GM23248 (cell line): ENCODE data around the gene LMO2. TPM values are rescaled to one million over a fixed set of nuclear protein-coding genes. Genes with fewer than 3 reads are reported as not detected.

Experiments
- DNase-seq: peaks from one replicate; pipeline ENCODE4 v3.0.0-alpha.2; 2015
- H2AFZ ChIP-seq: fragments of 200-600 bp; sonication (generic); 2 replicates; pipeline ENCODE4 v1.6.1; 2016; ENCODE audit warnings: antibody characterized with exemption
- H3F3A ChIP-seq: fragments of 200-600 bp; sonication (generic); 2 replicates; pipeline ENCODE4 v1.6.1; 2016; ENCODE audit warnings: mild to moderate bottlenecking, antibody characterized with exemption, mixed run types; ENCODE audit not compliant: insufficient read depth
- H3K27ac ChIP-seq: fragments of 200-600 bp; sonication (generic); 2 replicates; pipeline ENCODE4 v1.5.1; 2016; ENCODE audit warnings: mild to moderate bottlenecking
- H3K27me3 ChIP-seq: fragments of 200-600 bp; sonication (generic); replicated peaks from 2 replicates; pipeline ENCODE4 v1.6.1; 2016; ENCODE audit warnings: mild to moderate bottlenecking; ENCODE audit not compliant: insufficient read depth
- H3K36me3 ChIP-seq: fragments of 200-600 bp; sonication (generic); 2 replicates; pipeline ENCODE4 v1.6.1; 2016; ENCODE audit warnings: low read depth, mild to moderate bottlenecking
- H3K4me1 ChIP-seq: fragments of 200-600 bp; sonication (generic); 2 replicates; pipeline ENCODE4 v1.6.1; 2016; ENCODE audit warnings: mild to moderate bottlenecking; ENCODE audit not compliant: insufficient read depth
- H3K4me2 ChIP-seq: fragments of 200-600 bp; sonication (generic); one replicate; pipeline ENCODE4 v1.6.1; 2016; ENCODE audit warnings: mild to moderate bottlenecking; ENCODE audit not compliant: unreplicated experiment
- H3K4me3 ChIP-seq: fragments of 200-600 bp; sonication (generic); 2 replicates; pipeline ENCODE4 v1.5.1; 2016; ENCODE audit warnings: mild to moderate bottlenecking
- H3K79me2 ChIP-seq: fragments of 200-600 bp; sonication (generic); 2 replicates; pipeline ENCODE4 v1.6.1; 2016; ENCODE audit warnings: mild to moderate bottlenecking; ENCODE audit not compliant: insufficient read depth
- H3K9ac ChIP-seq: fragments of 200-600 bp; sonication (generic); 2 replicates; pipeline ENCODE4 v1.6.1; 2016; ENCODE audit warnings: mild to moderate bottlenecking
- H3K9me2 ChIP-seq: fragments of 200-600 bp; sonication (generic); 2 replicates; pipeline ENCODE4 v1.6.1; 2016; ENCODE audit warnings: mixed run types, mild to moderate bottlenecking, moderate library complexity; ENCODE audit not compliant: insufficient read depth
- H3K9me3 ChIP-seq: fragments of 200-600 bp; sonication (generic); one replicate; pipeline ENCODE4 v1.6.1; 2017; ENCODE audit warnings: low read depth
- H4K20me1 ChIP-seq: fragments of 200-600 bp; sonication (generic); 2 replicates; pipeline ENCODE4 v1.6.0; 2016; ENCODE audit not compliant: insufficient read depth
- EZH2 ChIP-seq: fragments of 200-600 bp; sonication (generic); IDR thresholded peaks from 2 replicates; pipeline ENCODE4 v1.6.1; 2018; ENCODE audit warnings: antibody characterized with exemption, mild to moderate bottlenecking; ENCODE audit not compliant: insufficient read depth, poor library complexity, severe bottlenecking
- EZH2phosphoT487 ChIP-seq: fragments of 200-600 bp; sonication (generic); IDR thresholded peaks from 2 replicates; pipeline ENCODE4 v1.6.1; 2018; ENCODE audit warnings: antibody characterized with exemption, moderate library complexity, mild to moderate bottlenecking, low read depth; ENCODE audit not compliant: insufficient read depth
- WGBS, 2 experiments: methylation state at CpG; one replicate each; pipeline ENCODE4 v1.1.6; 2015 to 2017; ENCODE audit warnings: low lambda C conversion rate in 2 of 2, low coverage in 1 of 2; ENCODE audit errors: missing lambda C conversion rate in 2 of 2; 5-methylcytosine and 5-hydroxymethylcytosine counted together
- in situ Hi-C: fragments of 300-500 bp; cut with MboI; formaldehyde crosslinking; loops from 2 replicates; pipeline ENCODE4 v1.15.0; 2020
- polyA plus RNA-seq: library from polyadenylated mRNA; unstranded; fragments of >200 nt; fragmentation: Nextera tagmentation; extraction: Ambion mirVana; gene quantifications from 2 replicates; pipeline ENCODE4 v1.2.1, GENCODE V29; 2016
- total RNA-seq: library from RNA; depleted of rRNA; stranded (reverse); fragments of >200 nt; shearing (Covaris generic); gene quantifications from 2 replicates; pipeline ENCODE4 v1.2.3, GENCODE V29; 2014

LMO2 gene
- total and polyA plus RNA-seq, 2 experiments from 2014 or later, result not detected

DNA sequence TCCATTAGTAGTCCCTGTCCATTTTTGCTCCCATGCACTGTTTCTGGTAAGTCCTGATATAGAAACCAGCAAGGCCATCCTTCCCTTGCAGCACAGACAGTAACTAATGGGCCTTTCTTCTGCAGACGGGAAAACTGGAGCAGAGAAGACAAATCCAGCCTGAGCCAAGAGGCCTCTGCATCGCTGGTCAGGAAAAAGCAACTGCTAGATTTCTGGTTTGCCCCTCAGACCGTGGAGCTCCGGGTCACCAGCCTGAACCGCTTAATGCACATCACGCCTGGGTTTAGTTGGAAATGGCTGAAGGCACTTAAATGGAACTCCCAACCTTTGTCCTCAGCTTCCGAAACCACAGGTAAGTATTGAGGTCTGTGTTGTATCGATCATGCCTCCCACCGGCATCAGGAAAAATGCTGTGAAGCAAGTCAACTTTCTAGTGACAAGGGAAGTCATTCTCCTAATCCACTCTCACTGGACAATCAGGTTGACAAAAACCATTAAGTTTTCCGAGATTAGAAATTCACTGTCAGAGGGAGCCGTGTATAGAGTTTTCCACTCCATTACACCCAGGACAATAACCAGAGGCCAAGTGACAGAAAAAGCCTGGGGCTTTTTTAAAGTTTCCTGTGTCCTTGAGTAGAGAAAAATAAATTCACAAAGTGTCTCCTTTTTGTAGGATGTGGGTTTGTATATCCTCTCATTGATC is 14.8 kb upstream of the LMO2 start:
- H3K79me2 ChIP-seq, result no peaks in the 10 kb centered on the region
- H3K4me2 ChIP-seq, result no peak overlapping the region
- no peak overlapping the region for H3K9ac ChIP-seq
- DNase-seq, result no peak
- peaks cover 67% of the 10 kb centered on the region for H3K27me3 ChIP-seq
- no peak overlapping the region for H3K4me3 ChIP-seq
- no peaks in the 10 kb centered on the region for H3K9me2 ChIP-seq
- no peaks in the 10 kb centered on the region for H4K20me1 ChIP-seq
- in situ Hi-C loops, result no loop called here
- TF ChIP-seq EZH2 (no peak), EZH2phosphoT487 (no peak)
- peaks cover 4% of the 10 kb centered on the region; the same call in 1 of the 2 replicates for H3F3A ChIP-seq
- no peaks in the 10 kb centered on the region for H3K36me3 ChIP-seq
- H3K27ac ChIP-seq, result no peak overlapping the region
- peaks cover 8% of the 10 kb centered on the region; the same call in 1 of the 2 replicates for H3K4me1 ChIP-seq
- no peaks in the 10 kb centered on the region for H3K9me3 ChIP-seq
- 81 to 83% methylated on average over 11 of the region's 11 CpGs for WGBS, 2 experiments
- H2AFZ ChIP-seq, result no peak overlapping the region

GRCh38 chr11:33904102-33904501 is 12.2 kb upstream of the LMO2 start:
- no peak for DNase-seq
- Histone ChIP-seq H3K36me3 (no peaks in the 10 kb centered on the region), H3K4me2 (no peak overlapping the region), H3K4me3 (no peak overlapping the region), H3K9ac (no peak overlapping the region), H2AFZ (no peak overlapping the region), H3F3A (no peaks in the 10 kb centered on the region), H4K20me1 (no peaks in the 10 kb centered on the region), H3K4me1 (peaks cover 4% of the 10 kb centered on the region), H3K27me3 (peaks cover 67% of the 10 kb centered on the region), H3K79me2 (no peaks in the 10 kb centered on the region), H3K9me2 (no peaks in the 10 kb centered on the region), H3K9me3 (no peaks in the 10 kb centered on the region), H3K27ac (no peak overlapping the region)
- WGBS, 2 experiments, result 64 to 72% methylated on average over 5 of the region's 5 CpGs
- in situ Hi-C loops, result no loop called here
- TF ChIP-seq EZH2phosphoT487 (no peak), EZH2 (no peak)

- 77 to 82% methylated on average over 7 of the region's 7 CpGs for WGBS, 2 experiments
- in situ Hi-C loops, result no loop called here
- Histone ChIP-seq H3K4me2 (no peak overlapping the region), H3K36me3 (no peaks in the 10 kb centered on the region), H3K4me3 (no peak overlapping the region), H3K9me3 (no peaks in the 10 kb centered on the region), H3K27me3 (peaks cover 41% of the 10 kb centered on the region), H3K79me2 (no peaks in the 10 kb centered on the region), H3K4me1 (peaks cover 14% of the 10 kb centered on the region), H4K20me1 (no peaks in the 10 kb centered on the region), H2AFZ (no peak overlapping the region), H3K27ac (no peak overlapping the region), H3F3A (no peaks in the 10 kb centered on the region), H3K9ac (no peak overlapping the region), H3K9me2 (no peaks in the 10 kb centered on the region)
- TF ChIP-seq EZH2, result no peak
- TF ChIP-seq EZH2phosphoT487, result no peak
- no peak for DNase-seq
These were observed 8.4 kb upstream of the LMO2 start for GRCh38 chr11:33900159-33900840.

GRCh38 chr11:33899400-33900037 is 7.6 kb upstream of the LMO2 start:
- H3K27ac ChIP-seq, result no peak overlapping the region
- H3F3A ChIP-seq, result no peaks in the 10 kb centered on the region
- no peaks in the 10 kb centered on the region for H3K79me2 ChIP-seq
- no peak overlapping the region for H2AFZ ChIP-seq
- H3K9ac ChIP-seq, result no peak overlapping the region
- no peak overlapping the region for H3K4me2 ChIP-seq
- H3K4me1 ChIP-seq, result peaks cover 14% of the 10 kb centered on the region
- no peaks in the 10 kb centered on the region for H3K9me3 ChIP-seq
- DNase-seq, result peak; percentile 93
- no peak overlapping the region for H3K4me3 ChIP-seq
- H3K27me3 ChIP-seq, result peaks cover 35% of the 10 kb centered on the region
- H3K36me3 ChIP-seq, result no peaks in the 10 kb centered on the region
- TF ChIP-seq EZH2 (no peak), EZH2phosphoT487 (no peak)
- no peaks in the 10 kb centered on the region for H3K9me2 ChIP-seq
- 4 to 7% methylated on average over 11 of the region's 11 CpGs for WGBS, 2 experiments
- no peaks in the 10 kb centered on the region for H4K20me1 ChIP-seq
- in situ Hi-C loops, result no loop called here
